HepG2 (cell line): Measurements from ENCODE around the gene TMEM141. TPM values are rescaled to one million over a fixed set of nuclear protein-coding genes. Genes with fewer than 3 reads are reported as not detected.

Experiments used
- ATAC-seq: fragments of 200-7000 bp; cut with Tn5 transposase; 3 replicates; pipeline ENCODE4 v1.9.1; 2020; ENCODE audit warnings: mild to moderate bottlenecking, moderate library complexity
- BruUV-seq: library from RNA; stranded (reverse); fragments of 400-500 nt; replicated peaks from 2 replicates; lab custom pipeline; 2021; lab: Mats Ljungman, UMichigan
- CTCF ChIA-PET: fragments of 300-600 bp; formaldehyde crosslinking; extraction: SDS; loops from one replicate; lab custom pipeline; 2021; ENCODE audit warnings: low total read pairs, inconsistent platforms, low intra/inter-chr PET ratio; lab: Yijun Ruan, JAX
- POLR2A ChIA-PET: fragments of 350-600 bp; sonication (Branson Sonifier 250); formaldehyde crosslinking; loops from one replicate; lab custom pipeline; 2020; ENCODE audit warnings: antibody characterized with exemption, inconsistent platforms; lab: Yijun Ruan, JAX
- DNase-seq: peaks from one replicate; pipeline ENCODE4 v3.0.0-alpha.2; 2015; ENCODE audit warnings: low spot score
- FAIRE-seq: peaks from 3 replicates; lab custom pipeline; 2011; peaks lifted over from hg19 to GRCh38; lab: Jason Lieb, UNC
- H2AFZ ChIP-seq: one replicate; pipeline ENCODE4 v1.6.1; 2011; ENCODE audit warnings: low read length, inconsistent platforms
- H3K27ac ChIP-seq: fragments of 300-600 bp; 3 replicates; pipeline ENCODE4 v1.8.0; 2011; ENCODE audit warnings: mixed run types, mild to moderate bottlenecking, mixed read lengths, low read length, inconsistent platforms; ENCODE audit not compliant: insufficient read depth; ENCODE audit errors: extremely low read length
- H3K27me3 ChIP-seq, 2 experiments: fragments of 200-600 bp in 1 of 2; 2 replicates in 1 of 2; 3 replicates in 1 of 2; pipeline versions ENCODE4 v1.6.0 to v1.8.0; 2011; ENCODE audit warnings: low read length in 2 of 2, mild to moderate bottlenecking in 2 of 2, moderate library complexity in 2 of 2, inconsistent platforms in 1 of 2; ENCODE audit not compliant: insufficient read depth in 2 of 2, control insufficient read depth in 1 of 2
- H3K36me3 ChIP-seq, 2 experiments: fragments of 200-600 bp in 1 of 2; replicated peaks in 1 of 2; 2 replicates in 1 of 2; 3 replicates in 1 of 2; pipeline versions ENCODE4 v1.5.1 to v1.8.0; 2011; ENCODE audit warnings: low read length in 2 of 2, inconsistent platforms in 1 of 2; ENCODE audit not compliant: insufficient read depth in 2 of 2, control insufficient read depth in 1 of 2
- H3K4me1 ChIP-seq: 2 replicates; pipeline ENCODE4 v1.5.1; 2012; ENCODE audit warnings: low read length, inconsistent platforms; ENCODE audit not compliant: insufficient read depth
- H3K4me2 ChIP-seq: 2 replicates; pipeline ENCODE4 v1.6.0; 2011; ENCODE audit warnings: low read depth, low read length, inconsistent platforms
- H3K4me3 ChIP-seq, 3 experiments: fragments of 200-600 bp in 1 of 3; sonication (generic), shearing (Covaris generic) in 1 of 3; replicated peaks in 1 of 3; 2 replicates each; pipeline ENCODE4 v1.5.1; 2011 to 2016; ENCODE audit warnings: low read length in 3 of 3, inconsistent platforms in 2 of 3, low read depth in 2 of 3, mild to moderate bottlenecking in 2 of 3, control low read depth in 1 of 3, mixed read lengths in 1 of 3; ENCODE audit not compliant: insufficient read depth in 1 of 3
- H3K79me2 ChIP-seq: one replicate; pipeline ENCODE4 v1.6.1; 2011; ENCODE audit warnings: low read length, inconsistent platforms; ENCODE audit not compliant: insufficient read depth
- H3K9ac ChIP-seq: 2 replicates; pipeline ENCODE4 v1.6.0; 2011; ENCODE audit warnings: mild to moderate bottlenecking, low read depth, low read length, inconsistent platforms; ENCODE audit not compliant: insufficient read depth
- H3K9me3 ChIP-seq: 2 replicates; pipeline ENCODE4 v1.5.1; 2012; ENCODE audit warnings: mild to moderate bottlenecking, low read length
- H4K20me1 ChIP-seq: 2 replicates; pipeline ENCODE4 v1.6.0; 2011; ENCODE audit warnings: inconsistent platforms, mild to moderate bottlenecking, low read length, moderate library complexity; ENCODE audit not compliant: insufficient read depth
- FOSL2 ChIP-seq: sonication (generic); formaldehyde crosslinking; IDR thresholded peaks from 2 replicates; pipeline ENCODE4 v1.4.0; 2020; ENCODE audit warnings: missing genetic modification reagents
- KMT2A ChIP-seq: sonication (generic); formaldehyde crosslinking; IDR thresholded peaks from 2 replicates; pipeline ENCODE4 v1.4.0; 2020; ENCODE audit warnings: missing genetic modification reagents
- MEF2D ChIP-seq: sonication (generic); formaldehyde crosslinking; IDR thresholded peaks from 2 replicates; pipeline ENCODE4 v1.5.1; 2020; ENCODE audit warnings: mild to moderate bottlenecking, missing genetic modification reagents
- MIER3 ChIP-seq: IDR thresholded peaks from 2 replicates; pipeline ENCODE4 v1.6.1; 2016; ENCODE audit warnings: missing compliant biosample characterization, borderline replicate concordance
- PRPF4 ChIP-seq: fragments of 200-400 bp; formaldehyde crosslinking; IDR thresholded peaks from 2 replicates; pipeline ENCODE4 v1.6.1; 2016; ENCODE audit warnings: low read length, low read depth; ENCODE audit not compliant: poor library complexity, severe bottlenecking
- RFX1 ChIP-seq: fragments of 450-650 bp; IDR thresholded peaks from 2 replicates; pipeline ENCODE4 v1.6.1; 2017
- ZKSCAN1 ChIP-seq: fragments of 150-350 bp; IDR thresholded peaks from 2 replicates; pipeline ENCODE4 v1.6.1; 2014; ENCODE audit warnings: low read length
- ZNF296 ChIP-seq: sonication (generic); formaldehyde crosslinking; conservative IDR thresholded peaks from 2 replicates; pipeline ENCODE4 v1.5.0; 2020; ENCODE audit warnings: mild to moderate bottlenecking, missing genetic modification reagents
- WGBS: methylation state at CpG from one replicate; pipeline ENCODE4 v1.1.6; 2017; ENCODE audit warnings: low lambda C conversion rate; 5-methylcytosine and 5-hydroxymethylcytosine counted together
- in situ Hi-C: cut with HindIII; loops from 2 replicates; pipeline ENCODE4 v1.10.0; 2017; ENCODE audit warnings: low pct_unique_long_range_greater_than_20kb; ENCODE audit not compliant: extremely low pct_ligation_motif_present
- intact Hi-C: fragments of 100-400 bp; cut with micrococcal nuclease; formaldehyde crosslinking; loops from one replicate; pipeline ENCODE4 v1.10.0; 2022; ENCODE audit not compliant: unreplicated experiment
- polyA plus RNA-seq, 8 experiments: library from polyadenylated mRNA; depleted of rRNA in 3 of 8; stranded (reverse) in 7 of 8; unstranded in 1 of 8; fragments of >200 nt; fragmentation: Illumina TruSeq in 4 of 8; extraction: Trizol in 4 of 8; gene quantifications; 2 replicates each; pipeline versions ENCODE4 v1.2.1 to v1.2.3, GENCODE V29; 2011 to 2016; ENCODE audit warnings: low read depth in 4 of 8, missing spikeins in 1 of 8, mixed read lengths in 1 of 8; ENCODE audit not compliant: insufficient read depth in 1 of 8
- total RNA-seq, 5 experiments: library from RNA; depleted of rRNA; stranded (reverse); fragments of >200 nt; fragmentation: Illumina TruSeq; extraction: Trizol; gene quantifications; 2 replicates each; pipeline ENCODE4 v1.2.3, GENCODE V29; 2016; ENCODE audit warnings: low read depth in 1 of 5
- TF ChIP-seq, protein P1 (sequence below): sonication (generic); formaldehyde crosslinking; IDR thresholded peaks from 2 replicates; pipeline ENCODE4 v1.4.0; 2020; ENCODE audit warnings: missing genetic modification reagents, low read depth, mild to moderate bottlenecking, borderline replicate concordance
- TF ChIP-seq, protein P2 (sequence below): sonication (generic); IDR thresholded peaks from 2 replicates; pipeline ENCODE4 v1.6.1; 2016; ENCODE audit warnings: low read depth, borderline replicate concordance
- TF ChIP-seq, protein P3 (sequence below): sonication (generic); formaldehyde crosslinking; IDR thresholded peaks from 2 replicates; pipeline ENCODE4 v1.4.0; 2020; ENCODE audit warnings: missing genetic modification reagents, mild to moderate bottlenecking, borderline replicate concordance
- TF ChIP-seq, protein P4 (sequence below): sonication (generic); formaldehyde crosslinking; IDR thresholded peaks from 2 replicates; pipeline ENCODE4 v1.4.0; 2020; ENCODE audit warnings: low read depth, missing genetic modification reagents
- TF ChIP-seq, protein P5 (sequence below): sonication (generic); formaldehyde crosslinking; IDR thresholded peaks from 2 replicates; pipeline ENCODE4 v1.5.1; 2020; ENCODE audit warnings: missing genetic modification reagents, mild to moderate bottlenecking, borderline replicate concordance

TMEM141 gene
- total and polyA plus RNA-seq, 2 of the 13 experiments (the other 11 are each of a cell fraction or from before 2014, with no cell fraction given): 81.0 to 202 TPM

DNA sequence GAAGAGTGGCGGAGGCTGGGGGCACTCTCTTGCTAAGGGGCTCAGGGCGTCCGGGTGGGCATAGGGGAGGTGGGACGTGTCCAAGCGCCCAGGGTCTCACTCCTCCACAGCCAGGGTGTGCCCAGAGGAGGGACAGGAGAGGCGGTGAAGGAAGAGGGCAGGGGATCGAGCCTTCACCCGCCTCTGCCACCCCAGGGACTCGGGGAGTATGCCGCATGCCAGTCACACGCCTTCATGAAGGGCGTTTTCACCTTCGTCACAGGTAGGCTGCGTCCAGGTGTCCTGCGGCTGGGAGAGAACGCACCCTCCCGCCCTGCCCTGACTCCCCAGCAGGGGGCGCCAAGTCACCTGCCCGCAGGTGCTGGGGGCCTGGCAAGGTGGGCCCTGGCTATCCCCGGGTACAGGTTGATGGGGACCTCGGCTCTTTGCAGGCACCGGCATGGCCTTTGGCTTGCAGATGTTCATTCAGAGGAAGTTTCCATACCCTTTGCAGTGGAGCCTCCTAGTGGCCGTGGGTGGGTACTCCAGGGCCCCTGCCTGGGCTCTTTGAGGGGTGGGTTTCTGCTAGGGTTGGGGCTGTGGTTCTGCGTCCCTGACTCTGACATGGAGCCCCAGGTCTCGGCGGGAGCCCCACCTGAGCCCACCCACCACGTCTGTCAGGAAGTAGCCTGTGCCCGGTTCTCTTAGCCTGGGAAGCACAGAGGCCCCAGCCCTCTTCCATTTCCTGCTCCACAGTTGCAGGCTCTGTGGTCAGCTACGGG lies 552 bp downstream of the TMEM141 start:
- CTCF ChIA-PET: interaction anchor here (0.6 to 1.1 kb wide), 2 partner anchors 16 to 49 kb away, joined by 3 to 4 read pairs; partner anchors contain the start of gene RABL6
- peaks cover 28% of the 10 kb centered on the region for H3K79me2 ChIP-seq
- FAIRE-seq: no peak
- H4K20me1 ChIP-seq: no peaks in the 10 kb centered on the region
- H3K36me3 ChIP-seq: 0 out of 5 replicates have a peak, but pooled peaks cover 0 to 12% of the 10 kb centered on the region in 2 experiments
- intact Hi-C loops: no loop called here
- H3K27me3 ChIP-seq: no peaks in the 10 kb centered on the region; a peak in 1 of 5 replicates
- BruUV-seq: TSS peak; percentile 40
- no peaks in the 10 kb centered on the region for H3K9me3 ChIP-seq
- H3K4me2 ChIP-seq: peak overlapping the region; percentile 96
- in situ Hi-C loops: no loop called here
- peak overlapping the region; percentile 78 to 98 (median 82) for H3K4me3 ChIP-seq
- H2AFZ ChIP-seq: no peak overlapping the region
- peak; percentile 23 for ATAC-seq
- whole genome bisulfite sequencing: 3% methylated on average over 13 of the region's 29 CpGs
- POLR2A ChIA-PET: interaction anchor here (0.7 to 2.3 kb wide), 2 partner anchors 9 to 16 kb away, joined by 3 to 12 read pairs; partner anchors contain the start of gene RABL6
- peaks cover 82% of the 10 kb centered on the region for H3K4me1 ChIP-seq
- peak overlapping the region; percentile 91 for H3K9ac ChIP-seq
- DNase-seq: peak; percentile 47
- peak overlapping the region; percentile 75 for H3K27ac ChIP-seq
- no peak for TF ChIP-seq FOSL2 (CRISPR knock-in tag)
- TF ChIP-seq MEF2D (CRISPR knock-in tag): no peak; the same call in 1 of the 2 replicates
- no peak for TF ChIP-seq PRPF4
- TF ChIP-seq, protein P1, sequence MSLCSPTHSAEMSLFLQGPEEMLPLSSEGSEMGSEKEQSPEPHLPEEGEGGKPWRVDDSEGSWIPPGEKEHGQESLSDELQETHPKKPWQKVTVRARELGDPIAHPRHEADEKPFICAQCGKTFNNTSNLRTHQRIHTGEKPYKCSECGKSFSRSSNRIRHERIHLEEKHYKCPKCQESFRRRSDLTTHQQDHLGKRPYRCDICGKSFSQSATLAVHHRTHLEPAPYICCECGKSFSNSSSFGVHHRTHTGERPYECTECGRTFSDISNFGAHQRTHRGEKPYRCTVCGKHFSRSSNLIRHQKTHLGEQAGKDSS (CRISPR knock-in tag): 0 out of 2 replicates have a peak, but pooled peaks have one; percentile 20
- TF ChIP-seq MIER3 (CRISPR knock-in tag): no peak
- TF ChIP-seq, protein P2, sequence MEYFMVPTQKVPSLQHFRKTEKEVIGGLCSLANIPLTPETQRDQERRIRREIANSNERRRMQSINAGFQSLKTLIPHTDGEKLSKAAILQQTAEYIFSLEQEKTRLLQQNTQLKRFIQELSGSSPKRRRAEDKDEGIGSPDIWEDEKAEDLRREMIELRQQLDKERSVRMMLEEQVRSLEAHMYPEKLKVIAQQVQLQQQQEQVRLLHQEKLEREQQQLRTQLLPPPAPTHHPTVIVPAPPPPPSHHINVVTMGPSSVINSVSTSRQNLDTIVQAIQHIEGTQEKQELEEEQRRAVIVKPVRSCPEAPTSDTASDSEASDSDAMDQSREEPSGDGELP: no peak
- TF ChIP-seq RFX1: no peak
- TF ChIP-seq, protein P3, sequence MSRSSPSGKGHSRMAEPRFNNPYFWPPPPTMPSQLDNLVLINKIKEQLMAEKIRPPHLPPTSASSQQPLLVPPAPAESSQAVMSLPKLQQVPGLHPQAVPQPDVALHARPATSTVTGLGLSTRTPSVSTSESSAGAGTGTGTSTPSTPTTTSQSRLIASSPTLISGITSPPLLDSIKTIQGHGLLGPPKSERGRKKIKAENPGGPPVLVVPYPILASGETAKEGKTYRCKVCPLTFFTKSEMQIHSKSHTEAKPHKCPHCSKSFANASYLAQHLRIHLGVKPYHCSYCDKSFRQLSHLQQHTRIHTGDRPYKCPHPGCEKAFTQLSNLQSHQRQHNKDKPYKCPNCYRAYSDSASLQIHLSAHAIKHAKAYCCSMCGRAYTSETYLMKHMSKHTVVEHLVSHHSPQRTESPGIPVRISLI (CRISPR knock-in tag): no peak
- no peak for TF ChIP-seq ZKSCAN1
- no peak for TF ChIP-seq ZNF296 (CRISPR knock-in tag)
- no peak for TF ChIP-seq KMT2A (CRISPR knock-in tag)
- TF ChIP-seq, protein P4, sequence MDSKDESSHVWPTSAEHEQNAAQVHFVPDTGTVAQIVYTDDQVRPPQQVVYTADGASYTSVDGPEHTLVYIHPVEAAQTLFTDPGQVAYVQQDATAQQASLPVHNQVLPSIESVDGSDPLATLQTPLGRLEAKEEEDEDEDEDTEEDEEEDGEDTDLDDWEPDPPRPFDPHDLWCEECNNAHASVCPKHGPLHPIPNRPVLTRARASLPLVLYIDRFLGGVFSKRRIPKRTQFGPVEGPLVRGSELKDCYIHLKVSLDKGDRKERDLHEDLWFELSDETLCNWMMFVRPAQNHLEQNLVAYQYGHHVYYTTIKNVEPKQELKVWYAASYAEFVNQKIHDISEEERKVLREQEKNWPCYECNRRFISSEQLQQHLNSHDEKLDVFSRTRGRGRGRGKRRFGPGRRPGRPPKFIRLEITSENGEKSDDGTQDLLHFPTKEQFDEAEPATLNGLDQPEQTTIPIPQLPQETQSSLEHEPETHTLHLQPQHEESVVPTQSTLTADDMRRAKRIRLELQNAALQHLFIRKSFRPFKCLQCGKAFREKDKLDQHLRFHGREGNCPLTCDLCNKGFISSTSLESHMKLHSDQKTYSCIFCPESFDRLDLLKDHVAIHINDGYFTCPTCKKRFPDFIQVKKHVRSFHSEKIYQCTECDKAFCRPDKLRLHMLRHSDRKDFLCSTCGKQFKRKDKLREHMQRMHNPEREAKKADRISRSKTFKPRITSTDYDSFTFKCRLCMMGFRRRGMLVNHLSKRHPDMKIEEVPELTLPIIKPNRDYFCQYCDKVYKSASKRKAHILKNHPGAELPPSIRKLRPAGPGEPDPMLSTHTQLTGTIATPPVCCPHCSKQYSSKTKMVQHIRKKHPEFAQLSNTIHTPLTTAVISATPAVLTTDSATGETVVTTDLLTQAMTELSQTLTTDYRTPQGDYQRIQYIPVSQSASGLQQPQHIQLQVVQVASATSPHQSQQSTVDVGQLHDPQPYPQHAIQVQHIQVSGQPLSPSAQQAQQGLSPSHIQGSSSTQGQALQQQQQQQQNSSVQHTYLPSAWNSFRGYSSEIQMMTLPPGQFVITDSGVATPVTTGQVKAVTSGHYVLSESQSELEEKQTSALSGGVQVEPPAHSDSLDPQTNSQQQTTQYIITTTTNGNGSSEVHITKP (CRISPR knock-in tag): peak; percentile 5; the same call in 1 of the 2 replicates
- TF ChIP-seq, protein P5, sequence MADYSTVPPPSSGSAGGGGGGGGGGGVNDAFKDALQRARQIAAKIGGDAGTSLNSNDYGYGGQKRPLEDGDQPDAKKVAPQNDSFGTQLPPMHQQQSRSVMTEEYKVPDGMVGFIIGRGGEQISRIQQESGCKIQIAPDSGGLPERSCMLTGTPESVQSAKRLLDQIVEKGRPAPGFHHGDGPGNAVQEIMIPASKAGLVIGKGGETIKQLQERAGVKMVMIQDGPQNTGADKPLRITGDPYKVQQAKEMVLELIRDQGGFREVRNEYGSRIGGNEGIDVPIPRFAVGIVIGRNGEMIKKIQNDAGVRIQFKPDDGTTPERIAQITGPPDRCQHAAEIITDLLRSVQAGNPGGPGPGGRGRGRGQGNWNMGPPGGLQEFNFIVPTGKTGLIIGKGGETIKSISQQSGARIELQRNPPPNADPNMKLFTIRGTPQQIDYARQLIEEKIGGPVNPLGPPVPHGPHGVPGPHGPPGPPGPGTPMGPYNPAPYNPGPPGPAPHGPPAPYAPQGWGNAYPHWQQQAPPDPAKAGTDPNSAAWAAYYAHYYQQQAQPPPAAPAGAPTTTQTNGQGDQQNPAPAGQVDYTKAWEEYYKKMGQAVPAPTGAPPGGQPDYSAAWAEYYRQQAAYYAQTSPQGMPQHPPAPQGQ: no peak
